Nephron (organoid): ENCODE measurements around the gene DNMT1.
"Not testable (repeated sequence)": the region's sequence is repeated elsewhere in the genome, so short reads cannot be mapped to it uniquely, and the experiment has no call there.

Experiments used
- H3K27ac Mint-ChIP-seq, 3 experiments: 2 replicates each; pipeline ENCODE4 v1.8.0; 2020; ENCODE audit warnings: mixed read lengths in 3 of 3, mild to moderate bottlenecking in 2 of 3, moderate library complexity in 1 of 3
- H3K27me3 Mint-ChIP-seq: 2 replicates; pipeline ENCODE4 v1.8.0; 2021; ENCODE audit warnings: low read depth, mild to moderate bottlenecking, moderate library complexity, mixed read lengths
- H3K36me3 Mint-ChIP-seq: 2 replicates; pipeline ENCODE4 v1.8.0; 2020; ENCODE audit warnings: low read depth, mixed read lengths
- H3K4me1 Mint-ChIP-seq: 2 replicates; pipeline ENCODE4 v1.8.0; 2020; ENCODE audit warnings: mixed read lengths
- H3K4me3 Mint-ChIP-seq, 3 experiments: 2 replicates each; pipeline ENCODE4 v1.8.0; 2020; ENCODE audit warnings: mild to moderate bottlenecking in 3 of 3, mixed read lengths in 3 of 3, moderate library complexity in 2 of 3
- H3K9me3 Mint-ChIP-seq: 2 replicates; pipeline ENCODE4 v1.8.0; 2020; ENCODE audit warnings: mixed read lengths
- CTCF ChIP-seq, 3 experiments: fragments of 200-600 bp; sonication (generic); IDR thresholded peaks; one replicate each; pipeline ENCODE4 v1.5.0; 2021; ENCODE audit warnings: antibody characterized with exemption in 3 of 3; ENCODE audit not compliant: unreplicated experiment in 3 of 3

Gene DNMT1

GRCh38 chr19:10206226-10206885, 11.6 kb upstream of the DNMT1 start:
- TF ChIP-seq CTCF (IDR thresholded peaks at IDR 0.05; ENCODE audit: unreplicated experiment in 3 of 3): no peak
- Mint-ChIP-seq H3K27ac (peak overlapping the region in 1 of 3 experiments; percentile 22), H3K4me3 (no peak overlapping the region), H3K4me1 (no peaks in the 10 kb centered on the region), H3K36me3 (no peaks in the 10 kb centered on the region), H3K27me3 (no peaks in the 10 kb centered on the region), H3K9me3 (peaks cover 2% of the 10 kb centered on the region)

- Mint-ChIP-seq H3K27me3 (no peaks in the 10 kb centered on the region), H3K4me3 (no peak overlapping the region), H3K4me1 (no peaks in the 10 kb centered on the region), H3K9me3 (peaks cover 2% of the 10 kb centered on the region), H3K36me3 (no peaks in the 10 kb centered on the region), H3K27ac (no peak overlapping the region)
- TF ChIP-seq CTCF (IDR thresholded peaks at IDR 0.05; ENCODE audit: unreplicated experiment in 3 of 3): no peak
These were observed 10.9 kb upstream of the DNMT1 start for GRCh38 chr19:10205636-10206035.

- H3K36me3 Mint-ChIP-seq: no peaks in the 10 kb centered on the region
- no peaks in the 10 kb centered on the region for H3K4me1 Mint-ChIP-seq
- peaks cover 2% of the 10 kb centered on the region for H3K9me3 Mint-ChIP-seq
- H3K4me3 Mint-ChIP-seq: no peak overlapping the region
- no peak for TF ChIP-seq CTCF (IDR thresholded peaks at IDR 0.05; ENCODE audit: unreplicated experiment in 3 of 3)
- H3K27me3 Mint-ChIP-seq: no peaks in the 10 kb centered on the region
- H3K27ac Mint-ChIP-seq: no peak overlapping the region
These were observed 8.9 kb upstream of the DNMT1 start for GRCh38 chr19:10203686-10204085.

- TF ChIP-seq CTCF (IDR thresholded peaks at IDR 0.05; ENCODE audit: unreplicated experiment in 3 of 3): no peak
- no peaks in the 10 kb centered on the region for H3K9me3 Mint-ChIP-seq
- H3K27ac Mint-ChIP-seq: no peak overlapping the region
- H3K4me1 Mint-ChIP-seq: no peaks in the 10 kb centered on the region
- no peaks in the 10 kb centered on the region for H3K36me3 Mint-ChIP-seq
- H3K4me3 Mint-ChIP-seq: no peak overlapping the region
- H3K27me3 Mint-ChIP-seq: no peaks in the 10 kb centered on the region
These were observed 6.4 kb upstream of the DNMT1 start for GRCh38 chr19:10201176-10201575.

- H3K4me3 Mint-ChIP-seq, H3K4me1 Mint-ChIP-seq, H3K27ac Mint-ChIP-seq, H3K9me3 Mint-ChIP-seq, H3K36me3 Mint-ChIP-seq, H3K27me3 Mint-ChIP-seq: not testable (repeated sequence)
These were observed 5.3 kb upstream of the DNMT1 start for GRCh38 chr19:10200101-10200500.

- H3K36me3 Mint-ChIP-seq, H3K27ac Mint-ChIP-seq, H3K4me3 Mint-ChIP-seq, H3K9me3 Mint-ChIP-seq, H3K27me3 Mint-ChIP-seq, H3K4me1 Mint-ChIP-seq: not testable (repeated sequence)
These were observed 4.3 kb upstream of the DNMT1 start for GRCh38 chr19:10198889-10199644.

GRCh38 chr19:10195199-10195519, 406 bp upstream of the DNMT1 start:
- Mint-ChIP-seq H3K27me3 (no peaks in the 10 kb centered on the region), H3K4me3 (peak overlapping the region; percentile 87 to 97 (median 96)), H3K36me3 (no peaks in the 10 kb centered on the region), H3K27ac (peak overlapping the region in 2 of 3 experiments; percentile 76 to 78), H3K4me1 (peaks cover 6% of the 10 kb centered on the region), H3K9me3 (no peaks in the 10 kb centered on the region)
- TF ChIP-seq CTCF (IDR thresholded peaks at IDR 0.05; ENCODE audit: unreplicated experiment in 3 of 3): no peak
